Measurements from ENCODE around the gene SCAPER. TPM values are rescaled to one million over a fixed set of nuclear protein-coding genes. Genes with fewer than 3 reads are reported as not detected.

The SCAPER gene
- total and polyA plus RNA-seq, 4 donors: 3.3 to 18.0 (median 9.9) TPM

DNA sequence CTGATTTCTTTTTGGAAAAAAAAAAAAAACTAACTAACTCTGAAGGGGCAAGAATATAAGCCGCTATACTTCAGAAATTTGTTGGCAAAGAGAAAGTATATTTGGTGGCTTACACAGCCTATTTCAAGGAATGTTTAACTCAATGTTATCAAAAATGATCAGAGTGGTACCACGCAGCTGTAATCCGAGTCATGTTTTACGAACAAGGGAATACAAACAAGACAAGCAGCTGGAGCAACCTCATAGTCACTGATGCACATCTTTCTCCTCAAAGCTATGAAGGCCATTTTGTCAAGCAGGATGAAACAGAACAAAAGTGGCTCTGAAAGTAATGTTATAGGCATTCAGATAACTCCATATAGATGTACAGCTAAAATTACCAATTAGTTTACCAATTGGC, 81.2 kb downstream of the SCAPER start:
- TF ChIP-seq SP1 (IDR thresholded peaks at IDR 0.05) (no peak), YY1 (IDR thresholded peaks at IDR 0.05) (no peak), REST (IDR thresholded peaks at IDR 0.05) (no peak), RXRA (IDR thresholded peaks at IDR 0.05) (no peak), HNF4A (conservative IDR thresholded peaks at IDR 0.05) (no peak), JUND (IDR thresholded peaks at IDR 0.05) (no peak), ATF3 (IDR thresholded peaks at IDR 0.05) (no peak), FOXA1 (IDR thresholded peaks at IDR 0.05) (no peak), NR2F2 (IDR thresholded peaks at IDR 0.05) (no peak), HNF4G (IDR thresholded peaks at IDR 0.05) (no peak), TAF1 (conservative IDR thresholded peaks at IDR 0.05) (no peak), CTCF (IDR thresholded peaks at IDR 0.05; ENCODE audit: low read depth, low read length, missing input control) (no peak), FOXA2 (IDR thresholded peaks at IDR 0.05) (no peak)
- TF ChIP-seq, protein P1, sequence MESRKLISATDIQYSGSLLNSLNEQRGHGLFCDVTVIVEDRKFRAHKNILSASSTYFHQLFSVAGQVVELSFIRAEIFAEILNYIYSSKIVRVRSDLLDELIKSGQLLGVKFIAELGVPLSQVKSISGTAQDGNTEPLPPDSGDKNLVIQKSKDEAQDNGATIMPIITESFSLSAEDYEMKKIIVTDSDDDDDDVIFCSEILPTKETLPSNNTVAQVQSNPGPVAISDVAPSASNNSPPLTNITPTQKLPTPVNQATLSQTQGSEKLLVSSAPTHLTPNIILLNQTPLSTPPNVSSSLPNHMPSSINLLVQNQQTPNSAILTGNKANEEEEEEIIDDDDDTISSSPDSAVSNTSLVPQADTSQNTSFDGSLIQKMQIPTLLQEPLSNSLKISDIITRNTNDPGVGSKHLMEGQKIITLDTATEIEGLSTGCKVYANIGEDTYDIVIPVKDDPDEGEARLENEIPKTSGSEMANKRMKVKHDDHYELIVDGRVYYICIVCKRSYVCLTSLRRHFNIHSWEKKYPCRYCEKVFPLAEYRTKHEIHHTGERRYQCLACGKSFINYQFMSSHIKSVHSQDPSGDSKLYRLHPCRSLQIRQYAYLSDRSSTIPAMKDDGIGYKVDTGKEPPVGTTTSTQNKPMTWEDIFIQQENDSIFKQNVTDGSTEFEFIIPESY (IDR thresholded peaks at IDR 0.05): no peak
- no peak overlapping the region for H3K4me3 ChIP-seq (ENCODE audit: low read depth in 1 of 3, low read length in 3 of 3)
- H3K27ac ChIP-seq (ENCODE audit: low read depth in 1 of 2, low read length in 2 of 2): no peak overlapping the region
- H3K27me3 ChIP-seq (ENCODE audit: control insufficient read depth in 4 of 4, insufficient read depth in 4 of 4, low read length in 3 of 4): no peaks in the 10 kb centered on the region
- H3K36me3 ChIP-seq (ENCODE audit: control insufficient read depth in 4 of 4, insufficient read depth in 3 of 4, low read depth in 1 of 4, low read length in 3 of 4): peaks cover 0 to 2% (median 0%) of the 10 kb centered on the region in 4 donors
- no peaks in the 10 kb centered on the region for H3K4me1 ChIP-seq (ENCODE audit: control insufficient read depth in 4 of 4, insufficient read depth in 4 of 4, low read length in 3 of 4)
- H3K9me3 ChIP-seq (ENCODE audit: control insufficient read depth in 4 of 4, low read length in 3 of 4): no peaks in the 10 kb centered on the region
- no peak for DNase-seq (ENCODE audit: low spot score)
- WGBS: 96% methylated on average over 4 of the region's 4 CpGs
- H3K9ac ChIP-seq (ENCODE audit: low read depth in 1 of 2, low read length in 2 of 2): no peak overlapping the region

DNA sequence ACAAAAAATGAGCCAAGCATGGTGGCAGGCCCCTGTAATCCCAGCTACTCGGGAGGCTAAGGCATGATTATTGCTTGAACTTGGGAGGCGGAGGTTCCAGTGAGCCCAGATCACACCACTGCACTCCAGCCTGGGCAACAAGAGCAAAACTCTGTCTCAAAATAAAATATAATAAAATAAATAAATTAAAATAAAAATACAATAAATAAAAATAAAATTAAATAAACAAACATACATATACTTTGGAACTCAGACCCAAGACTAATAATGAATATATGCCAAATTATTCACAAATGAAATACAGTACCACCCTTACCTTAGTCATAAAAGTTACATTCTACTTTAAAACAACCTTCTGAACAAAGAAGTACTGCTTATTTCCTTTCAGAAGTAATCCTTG, 81.8 kb downstream of the SCAPER start:
- Histone ChIP-seq H3K9me3 (ENCODE audit: control insufficient read depth in 4 of 4, low read length in 3 of 4) (no peaks in the 10 kb centered on the region), H3K27me3 (ENCODE audit: control insufficient read depth in 4 of 4, insufficient read depth in 4 of 4, low read length in 3 of 4) (no peaks in the 10 kb centered on the region), H3K27ac (ENCODE audit: low read depth in 1 of 2, low read length in 2 of 2) (no peak overlapping the region), H3K4me3 (ENCODE audit: low read depth in 1 of 3, low read length in 3 of 3) (no peak overlapping the region), H3K36me3 (ENCODE audit: control insufficient read depth in 4 of 4, insufficient read depth in 3 of 4, low read depth in 1 of 4, low read length in 3 of 4) (peaks cover 0 to 2% (median 0%) of the 10 kb centered on the region in 4 donors), H3K4me1 (ENCODE audit: control insufficient read depth in 4 of 4, insufficient read depth in 4 of 4, low read length in 3 of 4) (no peaks in the 10 kb centered on the region), H3K9ac (ENCODE audit: low read depth in 1 of 2, low read length in 2 of 2) (no peak overlapping the region)
- over 99% methylated on average over 2 of the region's 2 CpGs for WGBS
- DNase-seq (ENCODE audit: low spot score): no peak
- no peak for TF ChIP-seq JUND (IDR thresholded peaks at IDR 0.05)
- TF ChIP-seq, protein P2, sequence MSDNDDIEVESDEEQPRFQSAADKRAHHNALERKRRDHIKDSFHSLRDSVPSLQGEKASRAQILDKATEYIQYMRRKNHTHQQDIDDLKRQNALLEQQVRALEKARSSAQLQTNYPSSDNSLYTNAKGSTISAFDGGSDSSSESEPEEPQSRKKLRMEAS (IDR thresholded peaks at IDR 0.05): no peak
- TF ChIP-seq GABPA (IDR thresholded peaks at IDR 0.05 in 1 of 2, conservative IDR thresholded peaks at IDR 0.05 in 1 of 2): no peak
- no peak for TF ChIP-seq EGR1 (IDR thresholded peaks at IDR 0.05; ENCODE audit: low read depth in 2 of 2)
- TF ChIP-seq REST (IDR thresholded peaks at IDR 0.05): no peak
- TF ChIP-seq RXRA (IDR thresholded peaks at IDR 0.05): no peak
- no peak for TF ChIP-seq RAD21 (IDR thresholded peaks at IDR 0.05)
- TF ChIP-seq, protein P1 (IDR thresholded peaks at IDR 0.05): no peak
- no peak for TF ChIP-seq YY1 (IDR thresholded peaks at IDR 0.05)
- TF ChIP-seq SP1 (IDR thresholded peaks at IDR 0.05): no peak
- no peak for TF ChIP-seq FOXA1 (IDR thresholded peaks at IDR 0.05)
- no peak for TF ChIP-seq HNF4A (conservative IDR thresholded peaks at IDR 0.05)
- no peak for TF ChIP-seq NR2F2 (IDR thresholded peaks at IDR 0.05)
- TF ChIP-seq TAF1 (conservative IDR thresholded peaks at IDR 0.05): no peak
- TF ChIP-seq HNF4G (IDR thresholded peaks at IDR 0.05): no peak
- no peak for TF ChIP-seq FOXA2 (IDR thresholded peaks at IDR 0.05)
